Measurements from ENCODE around the gene ACO2.
"Not testable (repeated sequence)": the region's sequence is repeated elsewhere in the genome, so short reads cannot be mapped to it uniquely, and the experiment has no call there.

DNA sequence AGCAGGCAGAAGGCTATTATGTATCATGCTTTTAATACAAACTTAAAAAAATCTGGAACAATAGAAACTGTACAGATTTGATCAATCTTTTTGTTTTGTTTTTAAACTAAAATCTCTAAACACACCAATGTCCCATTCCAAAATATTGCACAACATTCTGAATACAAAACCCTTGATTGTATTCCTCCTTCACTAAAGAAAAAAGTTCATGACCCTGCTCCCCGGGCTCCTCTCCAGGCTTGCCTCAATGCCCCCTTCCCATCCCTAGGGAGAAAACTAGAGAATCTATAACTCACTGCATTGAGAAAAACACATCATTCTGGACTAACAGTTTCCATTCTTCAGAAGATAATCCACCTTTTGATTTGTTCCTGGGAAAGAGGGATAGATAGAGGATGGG, 35.4 kb upstream of the ACO2 start:
- TF ChIP-seq, protein P1, sequence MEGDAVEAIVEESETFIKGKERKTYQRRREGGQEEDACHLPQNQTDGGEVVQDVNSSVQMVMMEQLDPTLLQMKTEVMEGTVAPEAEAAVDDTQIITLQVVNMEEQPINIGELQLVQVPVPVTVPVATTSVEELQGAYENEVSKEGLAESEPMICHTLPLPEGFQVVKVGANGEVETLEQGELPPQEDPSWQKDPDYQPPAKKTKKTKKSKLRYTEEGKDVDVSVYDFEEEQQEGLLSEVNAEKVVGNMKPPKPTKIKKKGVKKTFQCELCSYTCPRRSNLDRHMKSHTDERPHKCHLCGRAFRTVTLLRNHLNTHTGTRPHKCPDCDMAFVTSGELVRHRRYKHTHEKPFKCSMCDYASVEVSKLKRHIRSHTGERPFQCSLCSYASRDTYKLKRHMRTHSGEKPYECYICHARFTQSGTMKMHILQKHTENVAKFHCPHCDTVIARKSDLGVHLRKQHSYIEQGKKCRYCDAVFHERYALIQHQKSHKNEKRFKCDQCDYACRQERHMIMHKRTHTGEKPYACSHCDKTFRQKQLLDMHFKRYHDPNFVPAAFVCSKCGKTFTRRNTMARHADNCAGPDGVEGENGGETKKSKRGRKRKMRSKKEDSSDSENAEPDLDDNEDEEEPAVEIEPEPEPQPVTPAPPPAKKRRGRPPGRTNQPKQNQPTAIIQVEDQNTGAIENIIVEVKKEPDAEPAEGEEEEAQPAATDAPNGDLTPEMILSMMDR (IDR thresholded peaks at IDR 0.05): not testable (repeated sequence)
- TF ChIP-seq POLR2A (IDR thresholded peaks at IDR 0.05): not testable (repeated sequence)
